MG63 (cell line): ENCODE data around the gene HIGD1A. TPM values are rescaled to one million over a fixed set of nuclear protein-coding genes. Genes with fewer than 3 reads are reported as not detected.

Experiments
- DNase-seq: peaks from one replicate; pipeline ENCODE4 v3.0.0-alpha.2; 2020
- H3K27me3 ChIP-seq: fragments of 250-450 bp; sonication (Bioruptor Pico); 2 replicates; pipeline ENCODE4 v1.5.1; 2020; ENCODE audit warnings: mild to moderate bottlenecking, moderate library complexity
- H3K36me3 ChIP-seq: fragments of 250-450 bp; sonication (Bioruptor Pico); 2 replicates; pipeline ENCODE4 v1.5.1; 2020; ENCODE audit warnings: mild to moderate bottlenecking, moderate library complexity
- H3K4me3 ChIP-seq: fragments of 250-450 bp; sonication (Bioruptor Pico); 2 replicates; pipeline ENCODE4 v1.5.1; 2020; ENCODE audit warnings: mild to moderate bottlenecking, moderate library complexity
- H3K9me3 ChIP-seq: fragments of 250-450 bp; sonication (Bioruptor Pico); 2 replicates; pipeline ENCODE4 v1.5.1; 2020; ENCODE audit warnings: mild to moderate bottlenecking, moderate library complexity
- total RNA-seq: library from RNA; depleted of rRNA; stranded (reverse); fragments of >200 nt; shearing (Covaris generic); gene quantifications from 2 replicates; pipeline ENCODE4 v1.2.3, GENCODE V29; 2014; ENCODE audit warnings: low replicate concordance; rRNA removed

The HIGD1A gene
- total RNA-seq, 1 experiment from 2014 or later = 93.8 TPM

DNA sequence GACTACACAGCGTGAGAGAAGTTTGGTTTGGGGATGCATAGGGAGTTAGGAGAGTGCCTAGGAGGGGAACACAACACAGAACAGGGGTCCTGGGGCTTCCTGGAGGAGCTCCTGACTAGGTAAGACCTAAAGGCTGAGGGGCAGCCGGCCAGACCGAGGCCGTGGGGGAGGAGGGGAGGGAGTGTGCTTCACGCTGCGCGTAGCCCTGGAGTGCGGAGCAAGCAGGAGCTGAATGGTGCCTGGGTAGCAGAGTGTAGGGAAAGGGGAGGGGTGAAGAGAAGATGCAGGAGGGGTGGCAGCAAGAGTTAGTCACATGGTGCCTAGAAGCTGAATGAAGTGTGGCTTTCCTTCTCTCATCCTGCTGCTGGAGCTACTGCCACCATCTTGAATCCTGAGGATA lies 69.3 kb downstream of the HIGD1A start:
- no peaks in the 10 kb centered on the region for H3K9me3 ChIP-seq
- H3K36me3 ChIP-seq = no peaks in the 10 kb centered on the region
- no peaks in the 10 kb centered on the region for H3K27me3 ChIP-seq
- no peak overlapping the region for H3K4me3 ChIP-seq
- no peak for DNase-seq

DNA sequence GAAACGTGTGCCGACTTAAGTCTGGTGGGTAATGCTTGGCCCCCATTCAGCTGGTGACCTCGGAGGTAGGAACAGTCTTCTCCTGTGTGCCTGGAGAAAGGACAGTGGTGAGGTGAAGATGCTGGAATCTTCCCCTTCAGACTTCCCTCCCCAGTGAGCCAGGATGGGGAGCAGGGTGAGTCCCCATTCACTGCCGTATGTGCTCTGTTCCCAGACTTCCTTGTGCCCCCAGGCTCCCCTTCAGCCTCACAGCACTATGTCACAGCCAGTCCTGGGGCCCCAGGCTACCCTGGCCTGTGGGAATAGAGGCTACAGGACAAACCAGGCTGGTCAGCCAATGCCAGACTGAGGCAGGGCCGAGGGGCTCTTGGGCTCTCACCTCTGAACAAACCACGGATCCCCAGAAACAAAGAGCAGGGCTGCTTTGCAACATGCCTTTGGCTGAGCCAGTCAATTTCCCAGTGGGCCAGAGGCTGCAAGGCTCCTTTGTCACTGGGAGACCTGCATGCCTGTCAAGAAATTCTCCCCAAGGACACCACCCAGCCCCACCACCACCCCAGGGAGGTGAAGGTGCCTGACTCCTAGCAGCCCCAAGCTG lies 69.9 kb downstream of the HIGD1A start:
- no peak for DNase-seq
- H3K9me3 ChIP-seq = no peaks in the 10 kb centered on the region
- no peaks in the 10 kb centered on the region for H3K27me3 ChIP-seq
- no peak overlapping the region for H3K4me3 ChIP-seq
- H3K36me3 ChIP-seq = no peaks in the 10 kb centered on the region

DNA sequence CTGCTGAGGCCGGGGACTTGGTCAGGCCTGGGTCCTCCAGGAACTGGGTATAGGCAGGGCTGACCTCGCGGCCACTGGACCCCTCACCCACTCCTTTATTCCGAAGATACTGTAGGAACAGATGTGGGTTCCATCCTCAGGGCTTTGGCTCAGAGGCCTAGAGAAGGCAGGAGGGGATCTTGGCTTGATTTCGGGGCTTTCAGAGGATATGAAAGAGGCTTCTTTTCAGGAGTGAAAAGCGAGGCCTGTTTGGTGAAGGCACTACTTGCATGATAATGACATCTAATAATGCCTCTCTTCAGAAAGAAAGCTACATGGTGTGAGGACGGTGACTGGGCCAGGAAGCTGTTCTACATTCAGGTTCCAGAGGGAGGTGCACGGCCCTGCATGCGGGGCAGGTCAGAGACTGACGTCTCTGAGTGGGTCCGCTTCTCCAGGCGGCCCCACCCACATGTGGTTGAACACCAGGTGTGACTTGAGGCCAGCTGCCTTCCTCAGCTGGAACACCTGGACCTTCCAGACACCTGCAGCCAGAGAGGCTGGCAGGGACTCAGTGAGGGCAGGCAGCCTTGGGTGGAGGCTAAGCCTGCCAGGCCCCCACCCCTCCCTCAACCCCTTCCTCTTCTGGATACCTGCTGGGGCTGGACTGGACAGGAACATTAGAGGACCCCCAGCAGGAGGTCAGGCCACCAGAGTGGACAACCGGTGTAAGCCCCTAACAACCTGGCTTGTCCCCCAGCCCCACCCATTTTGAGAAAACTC lies 70.6 kb downstream of the HIGD1A start:
- no peaks in the 10 kb centered on the region for H3K36me3 ChIP-seq
- H3K27me3 ChIP-seq = no peaks in the 10 kb centered on the region
- DNase-seq = no peak
- no peak overlapping the region for H3K4me3 ChIP-seq
- no peaks in the 10 kb centered on the region for H3K9me3 ChIP-seq

Other genes starting within 250 kb of the HIGD1A start
- 54.8 and 68.3 TPM in 2 replicates for gene SEC22C, start 222.5 kb downstream of the HIGD1A start, total RNA-seq
- 11.2 and 14.6 TPM in 2 replicates for gene SS18L2, start 213.6 kb downstream of the HIGD1A start, total RNA-seq
- gene NKTR, start 203.8 kb downstream of the HIGD1A start, total RNA-seq = 4.4 and 4.8 TPM in 2 replicates
- gene ZBTB47, start 150.8 kb downstream of the HIGD1A start, total RNA-seq = 11.7 and 22.7 TPM in 2 replicates
- not detected in 2 replicates for gene KLHL40, start 119.0 kb downstream of the HIGD1A start, total RNA-seq
- gene HHATL, start 101.7 kb downstream of the HIGD1A start, total RNA-seq = not detected in 2 replicates
- 0.59 and 10.2 TPM in 2 replicates for gene CCDC13, start 31.2 kb downstream of the HIGD1A start, total RNA-seq
- gene ACKR2, start 5.0 kb upstream of the HIGD1A start, total RNA-seq = not detected in 2 replicates
- not detected in 2 replicates for gene CYP8B1, start 71.4 kb upstream of the HIGD1A start, total RNA-seq
- gene ZNF662, start 101.7 kb upstream of the HIGD1A start, total RNA-seq = not detected in 2 replicates
- gene GASK1A, start 174.8 kb upstream of the HIGD1A start, total RNA-seq = 0.15 TPM in 1 of 2 replicates, not detected in the other